GM18909 (cell line): ENCODE measurements around the gene RAB7B.

ENCODE experiments used
- ATAC-seq: cut with Tn5 transposase; IDR thresholded peaks from one replicate; pipeline ENCODE4 v1.9.1; 2021; ENCODE audit warnings: mild to moderate bottlenecking; ENCODE audit not compliant: unreplicated experiment, poor library complexity

The RAB7B gene

GRCh38 chr1:205933671-205934618 lies 69.2 kb downstream of the RAB7B start:
- no peak for ATAC-seq

- ATAC-seq = no peak
These were observed 70.4 kb downstream of the RAB7B start for GRCh38 chr1:205932776-205933175.

- no peak for ATAC-seq
These were observed 72.4 kb downstream of the RAB7B start for GRCh38 chr1:205930799-205931281.

GRCh38 chr1:205930195-205930577 lies 73.0 kb downstream of the RAB7B start:
- ATAC-seq = no peak

GRCh38 chr1:205929496-205930194 lies 73.5 kb downstream of the RAB7B start:
- no peak for ATAC-seq

GRCh38 chr1:205928317-205928716 lies 74.9 kb downstream of the RAB7B start:
- no peak for ATAC-seq

GRCh38 chr1:205927676-205928075 lies 75.5 kb downstream of the RAB7B start:
- ATAC-seq = no peak

GRCh38 chr1:205927247-205927646 lies 75.9 kb downstream of the RAB7B start:
- no peak for ATAC-seq
